Colon (tissue), 2 donors: ENCODE measurements around the gene ERO1A.

Experiments
- FAIRE-seq: peaks from 2 replicates; lab custom pipeline; 2012; peaks lifted over from hg19 to GRCh38; lab: Jason Lieb, UNC
- donor health status: control.
- donor health status: control.

ERO1A gene

GRCh38 chr14:52694761-52695480 lies 437 bp downstream of the ERO1A start:
- no peak for FAIRE-seq

DNA sequence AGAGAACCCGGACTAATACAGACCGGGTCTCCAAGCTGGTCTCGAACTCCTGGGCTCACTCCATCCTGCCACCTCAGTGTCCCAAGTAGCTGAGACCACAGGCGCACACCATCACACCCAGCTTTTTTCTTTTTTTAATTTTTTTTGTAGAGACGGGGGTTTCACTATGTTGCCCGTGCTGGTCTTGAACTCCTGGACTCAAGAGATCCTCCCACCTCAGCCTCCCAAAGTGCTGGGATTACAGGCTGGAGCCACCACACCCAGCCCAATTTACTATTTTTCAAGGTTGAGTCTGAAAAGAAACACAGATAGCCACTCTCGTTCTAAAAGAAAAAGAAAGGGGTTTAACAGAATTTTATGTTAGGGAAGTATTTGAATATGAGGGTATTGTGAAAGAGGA lies 1.8 kb downstream of the ERO1A start:
- no peak for FAIRE-seq

- FAIRE-seq: no peak
Observed at GRCh38 chr14:52693036-52693435, 2.3 kb downstream of the ERO1A start.

DNA sequence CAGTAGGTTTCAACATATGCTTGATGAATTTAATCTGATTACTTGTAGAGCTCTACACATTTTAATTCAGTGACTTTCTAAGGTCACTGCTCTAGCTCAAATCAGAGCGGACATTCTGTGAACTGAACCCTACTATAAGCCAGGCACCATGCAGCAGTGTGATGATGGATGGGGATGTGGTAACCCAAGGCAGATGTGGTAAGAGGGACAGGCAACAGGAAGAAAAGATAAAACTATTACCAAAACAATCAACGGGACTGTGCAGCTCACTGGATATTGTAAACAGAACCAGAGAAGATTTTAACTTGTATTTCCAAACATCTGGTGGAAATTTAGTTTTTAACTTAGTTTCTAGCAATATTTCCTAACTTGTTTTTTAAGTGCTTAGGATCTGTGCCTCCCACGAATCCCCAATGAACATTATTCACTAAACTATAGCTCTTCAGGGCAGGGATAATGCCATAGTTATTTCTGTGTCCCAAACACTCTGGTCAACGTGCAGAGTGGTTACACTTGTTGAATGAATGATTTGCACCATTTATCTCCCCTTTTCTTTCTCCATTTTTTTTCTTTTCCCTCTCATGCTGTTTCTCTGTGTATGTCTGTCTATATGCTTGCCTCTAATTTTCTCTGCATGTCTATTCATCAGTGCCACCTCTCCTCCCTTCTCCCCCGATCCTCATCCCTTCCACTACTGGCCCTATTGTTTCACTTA lies 3.0 kb downstream of the ERO1A start:
- FAIRE-seq: no peak

DNA sequence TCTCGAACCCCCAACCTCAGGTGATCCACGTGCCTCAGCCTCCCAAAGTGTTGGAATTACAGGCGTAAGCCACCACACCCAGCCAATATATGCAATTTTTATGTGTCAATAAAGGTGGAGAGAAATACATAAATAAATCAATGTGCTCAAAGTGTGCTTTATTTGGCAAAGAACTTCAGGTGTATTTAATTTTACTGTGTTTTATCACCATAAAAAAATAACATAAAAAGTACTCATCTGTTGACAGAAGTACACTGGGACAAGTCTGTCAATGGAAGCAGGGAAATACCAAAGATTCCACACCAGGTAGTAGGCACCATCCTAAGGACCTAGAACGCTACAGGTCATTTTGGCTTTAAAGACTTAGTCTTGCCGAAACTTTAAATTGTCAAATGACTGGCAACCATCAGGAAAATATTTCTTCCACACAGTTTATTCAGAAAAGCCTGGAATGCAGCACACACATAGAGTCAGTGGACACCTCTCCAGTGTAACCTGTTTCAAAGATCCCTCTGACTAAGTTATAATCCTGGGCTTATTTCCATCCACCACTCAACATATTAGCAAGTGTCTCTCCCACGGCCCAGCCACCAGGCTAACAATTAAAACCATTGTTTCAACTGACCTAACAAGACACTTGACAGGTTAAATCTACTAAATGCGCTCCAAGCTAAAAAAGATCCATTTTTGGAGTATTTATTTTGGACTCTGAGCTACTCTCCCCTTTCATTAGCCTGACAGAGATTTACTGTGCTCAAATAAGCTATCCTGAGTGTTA lies 4.2 kb downstream of the ERO1A start:
- FAIRE-seq: no peak

DNA sequence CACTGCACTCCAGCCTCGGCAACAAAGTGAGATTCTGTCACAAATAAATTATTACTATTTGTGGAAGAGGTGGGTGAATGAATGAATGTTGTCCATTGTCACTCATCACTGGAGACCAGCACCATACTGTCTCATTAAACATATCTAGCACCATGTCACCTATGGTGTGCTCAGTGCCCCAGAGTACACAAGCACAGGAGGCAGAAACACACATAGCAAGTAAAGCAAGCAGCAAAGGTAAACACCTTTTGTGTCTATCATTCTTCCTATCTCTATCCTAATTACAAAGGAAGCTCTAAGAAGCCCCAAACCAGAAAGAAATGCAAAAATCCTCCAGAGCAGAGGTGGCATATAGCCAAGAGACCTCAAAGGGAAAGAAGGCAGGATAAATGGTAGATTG lies 9.2 kb downstream of the ERO1A start:
- FAIRE-seq: no peak

DNA sequence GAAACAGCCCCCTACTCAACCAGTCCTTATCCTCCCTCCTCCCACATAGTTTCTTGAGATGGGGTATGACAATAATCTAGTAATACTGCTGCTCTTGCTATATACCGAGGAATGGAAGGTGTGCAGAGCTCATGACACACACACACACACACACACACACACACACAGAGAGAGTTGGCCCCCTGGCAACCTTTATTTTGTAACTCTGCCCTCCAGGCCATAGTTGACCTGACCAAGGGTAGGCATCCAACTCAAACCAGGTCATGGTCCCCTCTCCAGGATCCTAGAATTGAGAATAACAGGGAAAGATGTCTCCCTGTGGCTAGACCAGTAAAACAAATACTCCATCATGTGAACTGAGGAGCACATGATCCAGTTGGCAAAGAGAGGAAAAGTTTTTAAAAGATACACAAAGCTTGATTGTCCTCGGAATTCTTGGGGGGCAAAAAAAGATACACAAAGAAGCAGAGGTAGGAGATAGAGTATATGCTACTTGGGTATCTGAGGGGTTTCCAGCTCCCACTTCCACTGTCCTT lies 11.3 kb downstream of the ERO1A start:
- no peak for FAIRE-seq

GRCh38 chr14:52678591-52678990 lies 16.8 kb downstream of the ERO1A start:
- no peak for FAIRE-seq

GRCh38 chr14:52663850-52664249 lies 31.5 kb downstream of the ERO1A start:
- no peak for FAIRE-seq

GRCh38 chr14:52661314-52661713 lies 34.0 kb downstream of the ERO1A start:
- FAIRE-seq: no peak

- FAIRE-seq: no peak
Observed at GRCh38 chr14:52660832-52661231, 34.5 kb downstream of the ERO1A start.

GRCh38 chr14:52660325-52660724 lies 35.0 kb downstream of the ERO1A start:
- no peak for FAIRE-seq

- no peak for FAIRE-seq
Observed at GRCh38 chr14:52656905-52657304, 38.5 kb downstream of the ERO1A start.

- FAIRE-seq: no peak
Observed at GRCh38 chr14:52650774-52651173, 44.6 kb downstream of the ERO1A start.

DNA sequence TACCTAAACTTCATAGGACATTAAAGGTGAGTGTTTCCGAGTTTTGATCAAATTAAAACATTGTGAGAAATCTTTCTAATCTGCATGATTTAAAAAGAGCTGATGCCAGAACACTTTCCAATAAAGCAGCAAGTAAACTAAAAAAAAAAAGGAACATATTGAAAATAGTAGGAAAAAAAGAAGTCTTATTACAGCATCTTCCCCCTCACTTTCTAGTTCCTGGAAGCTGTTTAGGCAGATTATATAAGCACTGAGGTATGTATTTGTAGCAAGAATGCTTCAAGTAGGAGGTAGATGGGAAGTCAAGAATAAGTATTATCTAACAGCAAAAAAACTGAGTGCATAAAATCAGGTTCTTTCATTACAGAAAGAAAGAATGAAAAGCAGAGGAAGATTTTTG lies 45.8 kb downstream of the ERO1A start:
- no peak for FAIRE-seq

GRCh38 chr14:52641745-52642144 lies 53.6 kb downstream of the ERO1A start:
- FAIRE-seq: no peak

DNA sequence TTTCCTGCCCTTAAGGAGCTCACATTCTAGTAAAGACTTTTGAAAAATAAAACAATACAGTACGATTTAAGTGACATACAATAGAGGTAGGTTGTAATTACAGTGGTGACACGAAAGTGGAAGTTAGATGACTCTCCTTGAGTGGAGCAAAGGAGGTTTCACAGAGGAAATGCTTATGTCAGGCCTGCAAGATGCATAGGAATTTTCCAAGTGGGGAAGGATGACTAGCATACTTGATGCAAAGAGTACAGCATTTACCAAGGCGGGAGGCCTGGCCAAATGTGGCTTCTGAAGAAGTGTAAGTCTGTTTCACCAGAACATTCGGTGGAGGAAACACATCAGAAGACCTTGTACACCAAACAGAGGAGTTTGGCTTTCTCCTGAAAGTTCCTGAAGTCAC lies 55.2 kb downstream of the ERO1A start:
- no peak for FAIRE-seq

DNA sequence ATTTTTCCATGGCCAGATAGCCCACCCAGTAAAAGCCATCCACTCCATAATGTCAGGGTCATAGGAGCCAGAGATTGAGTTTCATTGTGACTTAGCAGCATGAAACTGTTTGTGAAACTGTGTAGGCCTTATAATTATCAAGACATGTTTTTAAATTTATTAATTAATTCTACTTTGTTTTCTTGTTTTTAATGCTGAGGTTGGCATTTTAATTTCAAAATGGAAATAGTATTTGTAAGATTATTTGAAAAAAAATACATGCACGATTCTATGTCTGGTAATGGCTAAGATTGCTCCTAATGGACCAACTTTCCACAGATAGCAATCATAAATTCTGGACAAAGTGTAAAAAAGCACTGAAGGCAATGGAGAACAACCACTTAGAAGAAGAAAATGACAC lies 75.7 kb downstream of the ERO1A start:
- FAIRE-seq: no peak

GRCh38 chr14:52618602-52619001 lies 76.8 kb downstream of the ERO1A start:
- no peak for FAIRE-seq

GRCh38 chr14:52610187-52610586 lies 85.2 kb downstream of the ERO1A start:
- FAIRE-seq: no peak

DNA sequence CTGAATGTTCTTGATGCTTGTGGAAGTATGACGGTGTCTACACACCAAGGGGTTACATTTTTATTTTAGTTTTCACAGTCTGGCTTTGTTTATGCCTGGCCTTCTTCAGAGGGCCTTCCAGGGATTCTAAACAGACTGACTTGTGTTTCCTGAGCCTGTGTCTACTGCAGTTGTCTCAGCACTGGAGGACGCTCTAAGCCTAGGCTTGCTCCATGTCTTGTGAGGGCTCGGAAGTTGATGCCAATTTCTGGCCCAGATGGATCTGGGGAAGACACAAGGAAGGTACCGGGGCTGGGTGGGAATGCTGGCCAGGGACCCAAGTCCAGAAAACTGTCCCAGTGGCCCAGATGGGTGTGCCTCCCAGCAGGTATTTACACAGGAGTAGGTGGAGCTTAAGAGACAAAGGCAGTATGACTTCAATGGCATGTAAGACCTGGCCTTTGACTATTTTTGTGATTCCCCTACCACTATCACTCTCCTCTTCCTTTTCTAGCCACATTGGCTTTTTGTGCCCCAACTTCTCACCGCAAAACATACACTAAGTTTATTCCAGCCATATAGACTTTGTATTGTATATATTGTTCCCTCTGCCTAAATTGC lies 85.8 kb downstream of the ERO1A start:
- FAIRE-seq: no peak

DNA sequence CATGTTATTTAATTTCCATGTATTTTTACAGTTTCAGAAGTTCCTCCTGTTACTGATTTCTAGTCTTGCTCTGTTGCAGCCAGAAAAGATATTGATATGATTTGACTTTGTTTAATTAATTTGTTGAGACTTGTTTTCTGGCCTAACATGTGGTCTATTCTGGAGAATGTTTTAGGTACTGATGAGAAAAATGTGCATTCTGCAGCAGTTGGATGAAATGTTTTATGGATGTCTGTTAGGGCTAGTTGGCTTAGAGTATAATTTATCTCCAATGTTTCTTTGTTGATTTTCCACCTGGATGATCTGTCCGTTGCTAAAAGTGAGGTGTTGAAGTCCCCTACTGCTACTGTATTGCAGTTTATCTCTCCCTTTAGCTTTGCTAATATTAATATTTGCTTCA lies 88.3 kb downstream of the ERO1A start:
- FAIRE-seq: no peak

DNA sequence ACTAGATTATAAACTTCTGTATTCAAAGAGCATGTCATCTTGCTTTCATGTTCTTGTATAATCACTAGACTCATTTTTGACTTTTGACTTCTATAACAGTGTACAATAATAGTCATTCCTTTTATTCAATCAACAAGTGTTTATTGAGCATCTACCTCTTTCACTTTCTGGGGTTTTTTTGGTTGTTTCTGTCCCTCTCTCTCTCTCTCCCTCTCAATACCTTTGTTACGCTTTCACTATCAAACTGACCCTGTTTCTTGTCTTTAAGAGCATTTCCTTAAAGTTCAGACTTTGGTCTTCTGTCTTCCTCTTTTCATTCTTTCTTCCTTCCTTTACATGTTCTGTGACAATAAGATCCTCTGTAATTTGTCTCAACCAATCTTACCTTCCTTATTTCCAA lies 93.2 kb downstream of the ERO1A start:
- FAIRE-seq: no peak
